OCI-LY3 (cell line): ENCODE data around the gene LTBP1.

Experiments
- CTCF ChIP-seq: fragments of 200-600, 300-600 bp; sonication (generic); IDR thresholded peaks from 2 replicates; pipeline ENCODE4 v1.5.1; 2014; ENCODE audit warnings: antibody characterized with exemption, low read length, low read depth
- EZH2phosphoT487 ChIP-seq: fragments of 200-600 bp; shearing (Covaris generic); IDR thresholded peaks from 2 replicates; pipeline ENCODE4 v1.6.1; 2018; ENCODE audit warnings: antibody characterized with exemption, mixed run types, low read depth

DNA sequence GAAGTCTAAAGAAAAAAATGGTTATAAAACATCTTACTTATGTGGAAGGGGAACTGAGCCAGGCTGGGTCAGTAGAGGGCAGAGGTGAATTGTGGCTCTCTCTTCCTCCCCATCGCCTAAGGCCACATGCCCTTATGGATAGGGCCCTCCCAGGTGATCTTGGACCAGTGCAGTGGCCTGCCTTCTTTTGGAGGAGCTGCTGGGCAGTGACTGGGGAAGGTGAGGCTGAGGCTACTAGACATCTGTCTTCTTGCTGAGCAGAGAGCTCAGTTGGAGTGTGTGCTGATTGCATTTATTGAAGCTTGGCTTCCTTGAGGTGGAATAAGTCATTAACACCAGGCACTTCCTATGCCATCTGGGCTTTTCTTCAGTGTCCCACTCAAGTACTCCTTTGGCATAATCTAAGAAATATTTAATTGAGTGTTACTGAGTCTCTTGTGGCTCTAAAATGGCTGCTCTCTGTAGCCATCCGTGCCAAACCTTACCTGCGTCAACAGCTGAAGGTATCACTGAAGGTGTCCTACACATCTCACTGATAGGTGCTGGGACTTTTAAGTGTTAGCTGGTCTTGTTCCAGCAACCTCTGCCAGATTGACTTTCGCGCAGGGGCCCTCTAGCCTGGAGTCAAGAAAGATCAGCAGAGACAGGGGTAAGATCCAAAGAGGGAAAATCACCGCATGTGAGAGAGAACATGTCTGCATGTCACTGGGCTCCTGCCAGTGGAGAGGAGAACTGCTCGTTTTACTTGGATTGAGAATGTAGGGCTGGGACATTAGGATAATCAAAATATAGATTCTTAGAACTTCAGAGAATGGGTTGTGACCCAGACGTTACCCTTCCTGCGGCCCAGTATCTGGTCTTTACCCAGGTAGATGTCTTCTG is 256.1 kb downstream of the LTBP1 start:
- TF ChIP-seq CTCF (no peak), EZH2phosphoT487 (no peak)
